ENCODE measurements around the gene UTP15.

DNA sequence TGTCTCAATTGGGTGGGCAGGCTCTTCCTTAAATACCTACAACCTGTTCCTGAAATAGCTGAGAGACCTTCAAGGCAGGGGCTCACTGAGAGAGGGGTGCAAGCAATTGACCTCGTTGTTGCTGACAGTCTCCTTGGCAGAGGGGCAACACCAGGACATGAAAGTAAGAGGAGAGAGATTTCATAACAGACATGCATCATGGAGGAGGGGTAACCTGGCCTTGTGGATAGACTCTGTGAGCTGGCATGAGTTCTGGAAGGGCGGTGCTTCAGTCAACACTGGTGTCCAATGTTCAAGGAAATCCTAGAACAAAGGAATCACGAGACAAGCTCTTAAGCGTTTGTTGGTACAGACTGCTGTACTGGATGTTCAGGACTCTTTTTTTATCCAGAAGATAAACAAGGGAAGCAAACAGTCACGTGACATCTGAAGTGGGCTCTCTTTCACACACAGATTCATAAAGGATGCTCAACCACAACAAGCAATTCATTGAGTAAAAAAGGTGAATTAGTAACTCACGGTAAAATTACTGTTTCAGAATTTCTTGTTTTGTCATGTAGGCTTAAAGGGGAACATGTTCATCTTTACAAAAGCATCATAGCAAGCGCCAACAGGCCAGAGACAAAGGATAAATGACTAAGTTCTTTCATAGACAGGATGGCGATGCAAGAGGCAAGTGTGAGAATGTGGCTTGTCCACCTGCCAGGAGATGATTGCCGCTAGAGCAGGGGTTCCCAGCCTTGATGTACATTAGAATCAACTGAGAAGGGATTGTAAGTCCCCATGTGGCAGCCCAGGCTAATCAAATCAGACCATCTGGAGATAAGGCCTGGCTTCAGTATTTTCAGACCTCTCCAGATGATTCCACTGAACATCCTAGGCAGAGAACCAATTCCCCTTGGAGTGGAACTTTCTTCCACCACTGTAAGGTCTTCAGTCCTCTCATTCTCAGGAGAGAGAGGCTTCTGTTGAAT is 20.8 kb upstream of the UTP15 start:
- TF ChIP-seq, protein P1, sequence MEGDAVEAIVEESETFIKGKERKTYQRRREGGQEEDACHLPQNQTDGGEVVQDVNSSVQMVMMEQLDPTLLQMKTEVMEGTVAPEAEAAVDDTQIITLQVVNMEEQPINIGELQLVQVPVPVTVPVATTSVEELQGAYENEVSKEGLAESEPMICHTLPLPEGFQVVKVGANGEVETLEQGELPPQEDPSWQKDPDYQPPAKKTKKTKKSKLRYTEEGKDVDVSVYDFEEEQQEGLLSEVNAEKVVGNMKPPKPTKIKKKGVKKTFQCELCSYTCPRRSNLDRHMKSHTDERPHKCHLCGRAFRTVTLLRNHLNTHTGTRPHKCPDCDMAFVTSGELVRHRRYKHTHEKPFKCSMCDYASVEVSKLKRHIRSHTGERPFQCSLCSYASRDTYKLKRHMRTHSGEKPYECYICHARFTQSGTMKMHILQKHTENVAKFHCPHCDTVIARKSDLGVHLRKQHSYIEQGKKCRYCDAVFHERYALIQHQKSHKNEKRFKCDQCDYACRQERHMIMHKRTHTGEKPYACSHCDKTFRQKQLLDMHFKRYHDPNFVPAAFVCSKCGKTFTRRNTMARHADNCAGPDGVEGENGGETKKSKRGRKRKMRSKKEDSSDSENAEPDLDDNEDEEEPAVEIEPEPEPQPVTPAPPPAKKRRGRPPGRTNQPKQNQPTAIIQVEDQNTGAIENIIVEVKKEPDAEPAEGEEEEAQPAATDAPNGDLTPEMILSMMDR (IDR thresholded peaks at IDR 0.05): no peak
- no peak for TF ChIP-seq POLR2A (IDR thresholded peaks at IDR 0.05)

All from heart left ventricle (tissue), 13 donors.